CD4-positive, alpha-beta T cell treated with Interleukin-6 at 100 ng/mL for 8 hours (primary cell): ENCODE measurements around the gene NAGPA.
"Not testable (repeated sequence)": the region's sequence is repeated elsewhere in the genome, so short reads cannot be mapped to it uniquely, and the experiment has no call there.

Experiments
- DNase-seq: peaks from one replicate; pipeline ENCODE4 v3.0.0-alpha.2; 2020; ENCODE audit warnings: mixed read lengths, low spot score

Gene NAGPA, protein sequence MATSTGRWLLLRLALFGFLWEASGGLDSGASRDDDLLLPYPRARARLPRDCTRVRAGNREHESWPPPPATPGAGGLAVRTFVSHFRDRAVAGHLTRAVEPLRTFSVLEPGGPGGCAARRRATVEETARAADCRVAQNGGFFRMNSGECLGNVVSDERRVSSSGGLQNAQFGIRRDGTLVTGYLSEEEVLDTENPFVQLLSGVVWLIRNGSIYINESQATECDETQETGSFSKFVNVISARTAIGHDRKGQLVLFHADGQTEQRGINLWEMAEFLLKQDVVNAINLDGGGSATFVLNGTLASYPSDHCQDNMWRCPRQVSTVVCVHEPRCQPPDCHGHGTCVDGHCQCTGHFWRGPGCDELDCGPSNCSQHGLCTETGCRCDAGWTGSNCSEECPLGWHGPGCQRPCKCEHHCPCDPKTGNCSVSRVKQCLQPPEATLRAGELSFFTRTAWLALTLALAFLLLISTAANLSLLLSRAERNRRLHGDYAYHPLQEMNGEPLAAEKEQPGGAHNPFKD

DNA sequence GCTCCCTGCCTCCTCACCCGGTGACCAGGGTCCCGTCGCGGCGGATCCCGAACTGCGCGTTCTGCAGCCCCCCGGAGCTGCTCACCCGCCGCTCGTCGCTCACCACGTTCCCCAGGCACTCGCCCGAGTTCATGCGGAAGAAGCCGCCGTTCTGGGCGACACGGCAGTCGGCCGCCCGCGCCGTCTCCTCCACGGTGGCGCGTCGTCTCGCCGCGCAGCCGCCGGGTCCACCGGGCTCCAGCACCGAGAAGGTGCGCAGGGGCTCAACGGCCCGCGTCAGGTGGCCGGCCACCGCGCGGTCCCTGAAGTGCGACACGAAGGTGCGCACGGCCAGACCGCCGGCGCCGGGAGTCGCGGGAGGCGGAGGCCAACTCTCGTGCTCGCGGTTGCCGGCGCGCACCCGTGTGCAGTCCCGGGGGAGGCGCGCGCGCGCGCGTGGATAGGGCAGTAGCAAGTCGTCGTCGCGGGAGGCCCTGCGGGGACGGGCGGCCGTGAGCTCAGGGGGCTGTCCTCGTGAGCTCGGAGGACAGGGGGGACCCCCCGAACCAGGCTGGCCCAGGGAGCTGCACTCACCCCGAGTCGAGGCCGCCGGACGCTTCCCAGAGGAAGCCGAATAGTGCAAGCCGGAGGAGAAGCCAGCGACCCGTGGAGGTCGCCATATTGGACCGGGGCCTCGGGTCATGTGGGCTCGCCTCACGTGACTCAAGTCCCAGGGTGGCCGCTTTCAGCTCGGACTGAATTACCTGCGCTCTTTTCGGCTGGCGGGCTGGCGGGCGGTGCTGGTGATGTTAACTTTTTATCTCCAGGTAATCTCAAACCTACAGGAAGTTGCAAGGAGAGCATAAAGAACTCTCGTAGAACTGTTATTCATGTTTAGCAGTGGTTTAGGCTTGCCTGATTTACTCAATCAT is at the start of gene NAGPA:
Gene NAGPA, minus strand, starts transcription at position 680 of the 911 bp plus-strand sequence. Its CDS starts 21 bp downstream, at position 659.
- peak; percentile 84 for DNase-seq

DNA sequence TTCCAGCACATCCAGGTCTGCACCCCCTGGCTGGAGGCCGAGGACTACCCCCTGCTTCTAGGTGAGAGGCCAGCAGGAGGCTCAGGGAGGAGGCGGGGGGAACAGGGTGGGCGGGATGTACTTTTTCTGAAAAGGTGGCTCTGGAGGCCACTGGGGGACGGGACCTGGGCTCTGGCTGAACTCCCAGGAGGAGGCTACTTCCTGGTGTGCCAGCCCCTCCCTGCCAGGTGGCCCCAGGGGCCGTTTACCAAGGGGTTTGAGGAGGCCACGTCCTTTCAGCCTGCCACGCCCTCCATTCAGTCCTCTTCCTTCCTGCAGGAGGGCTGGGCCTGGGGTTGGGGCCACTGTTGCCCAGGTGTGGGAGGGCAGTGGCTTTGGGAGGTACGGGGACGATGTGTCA is 47.3 kb upstream of the NAGPA start:
- not testable (repeated sequence) for DNase-seq

DNA sequence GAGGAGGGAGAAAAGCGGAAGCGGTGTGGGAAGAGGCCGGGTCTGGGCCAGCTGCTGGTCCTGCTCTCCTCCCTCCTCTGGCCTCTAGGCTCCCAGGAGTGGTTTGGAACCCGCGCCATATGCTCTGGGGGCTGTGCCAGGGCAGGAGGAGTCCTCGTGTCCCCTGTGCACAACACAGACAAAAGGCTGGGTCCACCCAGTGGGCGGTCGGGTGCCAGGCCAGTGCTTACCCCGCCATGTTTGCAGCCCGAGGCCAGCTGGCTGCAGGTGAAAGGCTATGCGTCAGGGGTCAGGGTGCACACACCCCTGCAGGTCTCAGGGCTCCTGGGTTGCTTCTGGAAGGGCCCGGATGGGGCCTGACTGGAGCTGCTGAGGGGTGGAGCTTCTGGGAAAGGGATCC is 46.7 kb upstream of the NAGPA start:
- not testable (repeated sequence) for DNase-seq

DNA sequence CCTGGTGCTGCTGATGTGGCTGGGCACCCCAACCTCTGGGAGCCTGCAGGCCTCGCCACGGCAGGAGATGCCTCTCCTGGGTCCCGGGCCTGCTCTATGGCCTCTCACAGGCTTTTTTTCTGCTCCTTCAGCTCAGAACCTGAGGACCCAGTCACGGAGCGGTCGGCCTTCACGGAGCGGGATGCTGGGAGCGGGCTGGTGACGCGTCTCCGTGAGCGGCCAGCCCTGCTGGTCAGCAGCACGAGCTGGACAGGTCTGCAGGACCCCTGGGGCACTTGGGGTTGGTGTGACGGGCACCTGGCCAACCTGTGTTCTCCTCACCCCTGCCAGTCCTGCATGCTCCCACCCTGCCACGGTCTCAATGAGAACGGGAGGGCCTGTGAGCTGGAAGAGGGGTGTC is 44.9 kb upstream of the NAGPA start:
- no peak for DNase-seq

DNA sequence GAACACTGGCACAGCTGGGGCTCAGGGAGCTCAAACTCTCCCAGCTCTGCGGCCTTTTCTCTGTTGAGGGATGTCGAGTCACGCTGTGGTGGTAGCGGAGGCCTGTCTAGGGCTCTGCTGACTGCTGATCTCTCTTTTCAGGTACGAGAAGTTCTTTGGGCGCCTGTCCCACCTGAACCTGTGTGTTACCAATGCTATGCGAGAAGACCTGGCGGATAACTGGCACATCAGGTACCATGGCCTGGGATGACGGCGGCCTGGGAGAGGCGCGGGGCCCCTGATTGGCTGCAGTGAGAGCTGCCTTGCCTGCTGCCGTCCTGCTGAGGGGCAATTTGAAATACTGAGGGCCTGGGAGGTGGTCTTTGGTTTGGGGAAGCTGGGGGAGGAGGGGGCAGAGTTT is 43.6 kb upstream of the NAGPA start:
- DNase-seq = no peak

DNA sequence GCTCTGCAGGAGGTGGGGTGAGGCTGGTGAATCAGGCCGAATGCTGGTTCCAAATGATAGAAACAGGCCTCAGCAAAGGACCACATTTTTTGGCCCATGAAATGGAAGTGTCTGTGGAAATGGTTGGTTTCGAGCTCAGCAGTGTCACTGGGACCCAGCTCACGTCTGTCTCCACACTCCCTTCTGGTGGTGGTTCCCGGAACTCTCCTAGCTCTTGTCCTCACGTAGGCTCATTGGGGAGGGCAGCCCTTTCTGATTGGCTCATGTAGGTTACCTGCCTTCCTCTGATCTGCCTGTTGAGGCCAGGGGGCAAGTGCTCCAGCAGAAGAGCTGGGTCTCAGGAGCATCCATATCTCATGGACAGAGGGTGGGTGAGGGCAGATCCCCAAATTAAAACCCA is 41.9 kb upstream of the NAGPA start:
- DNase-seq = no peak

DNA sequence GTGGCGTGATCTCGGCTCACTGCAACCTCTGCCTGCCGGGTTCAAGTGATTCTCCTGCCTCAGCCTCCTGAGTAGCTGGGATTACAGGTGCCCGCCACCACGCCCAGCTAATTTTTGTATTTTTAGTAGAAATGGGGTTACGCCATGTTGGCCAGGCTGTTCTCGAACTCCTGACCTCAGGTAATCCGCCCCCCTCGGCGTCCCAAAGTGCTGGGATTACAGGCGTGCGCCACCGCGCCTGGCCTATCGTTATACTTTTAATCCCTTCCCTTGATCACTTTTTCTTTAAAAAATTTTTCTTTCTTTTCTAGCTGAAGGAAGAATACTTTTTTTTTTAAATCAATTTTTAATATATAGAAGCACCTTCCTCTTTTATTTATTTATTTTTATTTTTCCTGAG is 40.0 kb upstream of the NAGPA start:
- not testable (repeated sequence) for DNase-seq

DNA sequence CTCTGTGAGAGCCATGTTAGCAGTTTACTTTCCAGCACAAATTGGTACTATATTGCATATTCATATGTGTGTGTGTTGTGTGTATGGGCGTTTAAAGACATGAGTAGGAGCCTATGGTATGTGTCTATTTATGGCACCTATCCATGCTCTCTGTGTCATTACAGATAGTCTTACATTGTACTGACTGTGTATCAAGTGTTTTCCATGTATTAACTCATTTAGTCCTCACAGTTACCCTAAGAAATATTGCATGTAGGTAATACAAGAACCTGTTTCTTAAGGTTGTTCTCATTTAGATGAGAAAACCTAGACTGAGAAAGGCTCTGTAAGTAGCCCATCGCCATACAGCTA is 39.5 kb upstream of the NAGPA start:
- DNase-seq = no peak

DNA sequence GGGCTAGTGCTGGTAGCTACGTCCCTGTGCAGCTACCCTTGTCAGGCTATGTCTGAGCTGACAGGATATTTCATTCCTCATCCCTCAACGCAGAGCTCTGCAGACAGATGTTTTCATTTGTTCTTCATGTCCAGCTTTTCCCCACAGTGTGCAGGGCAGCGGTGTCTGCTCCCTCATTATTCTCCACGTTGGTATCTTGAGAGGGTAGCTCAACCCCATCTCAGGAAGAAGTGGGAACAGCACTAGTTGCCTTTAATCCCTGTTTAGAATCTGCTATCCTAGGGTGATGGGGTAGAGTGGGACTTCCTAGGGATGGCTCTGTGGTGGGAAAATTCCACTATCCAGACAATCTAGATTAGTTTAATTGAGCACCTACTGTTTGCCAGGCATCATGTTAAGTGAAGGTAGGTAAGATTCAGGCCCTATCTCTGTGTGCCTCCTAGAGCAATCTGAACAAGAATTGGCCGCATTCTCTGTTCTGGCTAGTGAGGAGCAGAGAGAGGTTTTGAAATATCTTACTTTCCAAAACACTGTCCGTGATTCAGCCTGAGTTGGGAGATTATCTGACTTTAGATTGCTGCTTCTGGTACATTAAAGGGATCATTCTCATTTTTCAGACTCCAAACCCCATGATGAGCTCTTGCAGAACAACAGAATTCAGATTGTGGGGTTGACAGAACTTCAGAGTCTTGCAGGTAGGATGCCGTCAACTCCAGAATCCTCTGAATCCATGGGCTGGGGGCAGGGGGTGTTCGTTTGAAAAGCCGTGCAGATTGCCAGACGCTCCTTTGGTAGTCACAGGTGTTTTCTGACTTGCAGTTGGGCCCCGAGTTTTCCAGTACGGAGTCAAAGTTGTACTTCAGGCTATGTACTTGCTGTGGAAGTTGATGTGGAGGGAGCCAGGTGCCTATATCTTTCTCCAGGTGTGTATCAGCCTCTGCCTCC is 38.9 kb upstream of the NAGPA start:
- no peak for DNase-seq

DNA sequence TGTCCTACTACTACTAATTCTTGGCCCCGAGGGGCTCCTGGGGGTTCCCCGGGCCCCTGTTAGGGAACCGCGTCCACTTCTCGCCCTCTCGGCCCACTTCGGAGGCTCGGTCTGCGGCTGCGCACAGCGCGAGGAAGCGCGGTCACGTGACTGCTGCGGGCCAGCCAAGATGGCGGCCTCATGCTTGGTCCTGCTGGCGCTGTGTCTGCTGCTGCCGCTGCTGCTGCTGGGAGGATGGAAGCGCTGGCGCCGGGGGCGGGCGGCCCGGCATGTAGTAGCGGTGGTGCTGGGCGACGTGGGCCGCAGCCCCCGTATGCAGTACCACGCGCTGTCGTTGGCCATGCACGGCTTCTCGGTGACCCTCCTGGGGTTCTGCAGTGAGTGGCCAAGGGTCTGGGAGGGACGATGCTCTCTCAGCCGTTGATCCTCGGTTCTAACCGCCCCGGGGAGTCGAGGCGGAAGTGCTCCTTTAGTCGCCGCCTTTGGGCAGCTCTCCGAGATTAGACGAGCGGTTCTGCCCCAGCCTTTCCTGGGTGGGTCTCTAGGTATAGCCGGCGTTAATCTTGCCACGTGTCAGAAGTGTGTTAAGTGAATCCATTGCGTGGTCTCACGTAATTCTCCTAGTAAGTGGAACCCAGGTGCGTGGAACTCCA is 38.1 kb upstream of the NAGPA start, which contains the start of gene ALG1:
Gene ALG1, plus strand, starts transcription at position 163 of the 653 bp plus-strand sequence. Its CDS starts 7 bp downstream, at position 170.
- peak; percentile 88 for DNase-seq

DNA sequence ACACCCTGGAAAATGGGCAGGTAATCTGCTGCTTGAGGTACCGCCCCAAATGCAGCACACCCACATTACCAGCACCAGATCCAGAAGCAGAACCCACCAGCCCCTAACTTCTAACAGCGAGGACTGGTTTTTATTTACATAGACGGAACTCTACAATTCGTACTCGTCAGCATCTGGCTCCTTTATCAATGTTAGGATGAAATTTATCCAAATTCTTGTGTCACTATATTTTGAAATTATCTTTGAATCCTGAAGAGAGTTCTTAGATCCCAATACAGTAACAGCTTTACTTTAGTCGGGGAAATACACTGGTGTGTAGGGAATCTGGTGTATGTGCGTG is 37.6 kb upstream of the NAGPA start:
- DNase-seq = no peak

DNA sequence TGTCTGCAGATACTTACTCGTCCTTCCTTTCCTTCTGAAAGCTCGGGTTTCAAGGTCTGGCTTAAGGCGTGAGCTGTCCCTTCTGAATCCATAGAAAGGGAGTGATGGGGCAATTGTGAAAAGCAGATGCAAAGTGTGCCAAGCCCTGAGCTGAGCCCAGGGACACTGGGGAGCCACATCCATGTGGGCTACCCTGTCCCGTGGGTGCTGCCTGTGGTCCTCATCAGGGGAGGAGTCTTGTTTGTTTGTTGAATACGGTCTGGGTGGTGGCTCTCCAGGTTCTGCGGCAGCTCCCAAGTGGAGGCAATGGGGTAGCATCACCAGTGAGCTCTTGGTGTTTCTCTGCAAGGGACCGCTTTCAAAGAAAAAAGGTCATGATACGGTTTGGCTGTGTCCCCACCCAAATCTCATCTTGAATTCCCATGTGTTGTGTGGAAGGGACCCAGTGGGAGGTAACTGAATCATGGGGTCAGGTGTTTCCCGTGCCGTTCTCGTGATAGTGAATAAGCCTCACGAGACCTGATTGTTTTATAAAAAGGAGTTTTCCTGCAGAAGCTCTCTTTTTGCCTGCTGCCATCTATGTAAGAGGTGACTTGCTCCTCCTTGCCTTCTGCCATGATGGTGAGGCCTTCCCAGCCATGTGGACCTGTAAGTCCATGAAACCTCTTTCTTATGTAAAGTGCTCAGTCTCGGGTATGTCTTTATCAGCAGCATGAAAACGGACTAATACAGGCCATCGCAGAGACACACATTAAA is 36.9 kb upstream of the NAGPA start:
- no peak for DNase-seq

DNA sequence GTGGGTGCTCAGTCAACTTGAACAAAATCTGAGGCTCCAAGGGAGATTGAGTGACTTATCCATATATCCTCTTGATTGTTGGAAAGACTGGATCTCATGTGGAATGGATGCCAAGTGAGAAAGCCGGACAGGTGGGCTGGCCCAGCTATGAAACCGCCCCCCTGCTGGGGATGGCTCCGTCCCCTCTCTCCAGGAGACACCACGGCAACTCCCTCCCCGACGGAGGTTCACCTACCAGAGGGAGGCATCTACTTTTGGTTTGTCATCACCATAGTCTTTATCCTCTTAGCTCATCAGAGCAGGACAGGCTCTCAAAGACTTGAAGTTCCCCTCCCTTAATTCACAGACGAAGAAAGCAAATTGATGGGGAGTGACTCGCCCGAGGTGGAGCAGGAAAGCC is 36.1 kb upstream of the NAGPA start:
- DNase-seq = no peak

DNA sequence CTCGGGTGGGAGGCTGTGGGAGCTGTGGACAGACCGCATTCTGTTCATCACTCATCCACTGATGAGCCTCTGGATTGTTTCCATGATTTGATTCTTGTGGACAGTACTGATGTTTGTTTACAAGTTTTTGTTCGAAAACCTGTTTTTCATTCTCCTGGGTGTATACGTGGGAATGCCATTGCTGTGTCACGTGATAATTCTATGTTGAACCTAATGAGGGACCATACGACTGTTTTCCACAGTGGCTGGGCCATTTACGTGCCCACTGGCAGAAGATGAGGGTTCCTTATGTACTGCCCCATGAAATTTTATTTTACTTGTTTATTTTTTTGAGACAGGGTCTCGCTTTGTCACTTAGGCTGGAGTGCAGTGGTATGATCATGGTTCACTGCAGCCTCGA is 35.3 kb upstream of the NAGPA start:
- DNase-seq = no peak

DNA sequence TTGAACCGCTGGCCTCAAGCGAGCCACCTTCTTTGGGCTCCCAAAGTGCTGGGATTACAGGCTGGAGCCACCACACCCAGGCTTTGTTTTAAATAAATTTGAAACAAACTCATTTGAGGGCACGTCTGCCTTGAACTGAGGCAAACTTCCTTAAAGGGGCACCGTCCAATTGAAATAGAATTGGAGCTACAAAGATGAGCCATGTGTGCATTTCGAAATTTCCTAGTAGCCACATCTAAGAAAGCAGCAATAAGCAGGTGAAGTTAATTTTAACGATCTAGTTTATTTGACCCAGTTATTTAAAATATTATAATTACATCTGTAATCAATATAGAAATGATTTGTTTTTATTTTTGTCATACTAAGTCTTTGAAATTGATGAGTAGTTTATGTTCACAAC is 32.8 kb upstream of the NAGPA start:
- DNase-seq = no peak

DNA sequence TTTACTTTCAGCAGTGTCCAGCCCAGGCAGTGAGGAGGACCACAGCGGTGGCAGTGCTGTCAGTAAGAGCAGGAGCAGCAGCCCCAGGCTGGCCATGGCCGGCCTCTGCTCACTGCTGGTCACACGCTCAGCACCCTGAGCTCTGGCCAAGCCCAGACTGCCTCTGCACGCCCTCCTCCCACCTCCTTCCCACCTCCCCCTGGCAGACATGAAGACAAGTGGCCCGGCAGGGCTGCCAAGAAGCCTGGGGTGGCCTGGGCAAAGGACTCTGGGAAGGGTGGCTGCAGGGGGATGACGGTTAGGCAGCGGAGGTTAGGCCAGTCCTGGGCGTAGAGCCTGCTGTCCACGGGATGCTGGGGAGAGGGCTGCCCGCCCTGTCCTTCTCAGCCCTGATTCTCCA is 32.1 kb upstream of the NAGPA start, which contains the start of gene C16orf89:
Gene C16orf89, minus strand, starts transcription at position 144 of the 400 bp plus-strand sequence. Its CDS starts 48 bp downstream, at position 96.
- no peak for DNase-seq

DNA sequence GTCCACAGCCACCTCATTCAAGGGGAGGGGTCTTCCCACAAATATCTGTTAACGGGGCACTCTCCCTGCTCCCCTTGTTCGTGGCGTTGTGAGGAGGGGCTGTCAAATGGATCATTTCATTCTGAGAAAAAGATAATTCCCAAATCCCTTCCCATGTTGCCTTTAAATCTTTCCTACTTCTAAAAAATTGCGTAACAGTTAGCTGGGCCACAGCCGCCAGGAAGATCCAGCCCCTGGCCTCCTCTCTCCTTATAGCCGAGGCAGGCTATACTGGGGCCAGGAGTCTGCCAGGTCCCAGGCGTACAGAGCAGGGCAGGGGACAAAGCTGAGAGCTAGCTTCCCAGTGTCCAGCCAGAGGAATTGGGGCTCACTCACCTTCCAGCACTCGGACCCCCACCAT is 31.6 kb upstream of the NAGPA start:
- no peak for DNase-seq

DNA sequence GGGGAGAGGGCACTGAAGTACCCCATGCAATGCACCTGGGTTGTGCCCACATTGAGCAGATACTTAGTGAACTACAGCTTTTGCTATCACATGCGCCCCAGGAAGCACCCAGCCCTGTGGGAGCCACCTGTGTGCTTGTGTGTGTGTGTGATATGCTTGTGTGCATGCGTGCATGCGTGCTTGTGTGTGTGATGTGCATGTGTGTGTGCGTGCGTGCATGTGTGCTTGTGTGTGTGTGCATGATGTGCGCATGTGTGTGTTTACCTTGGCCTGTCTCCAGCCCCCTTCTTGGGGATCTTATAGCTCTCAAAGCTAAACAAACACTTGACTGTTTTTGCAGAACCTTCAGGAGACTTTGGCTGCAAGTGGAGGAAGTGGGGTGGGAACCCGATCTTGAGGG is 31.2 kb upstream of the NAGPA start:
- DNase-seq = no peak

DNA sequence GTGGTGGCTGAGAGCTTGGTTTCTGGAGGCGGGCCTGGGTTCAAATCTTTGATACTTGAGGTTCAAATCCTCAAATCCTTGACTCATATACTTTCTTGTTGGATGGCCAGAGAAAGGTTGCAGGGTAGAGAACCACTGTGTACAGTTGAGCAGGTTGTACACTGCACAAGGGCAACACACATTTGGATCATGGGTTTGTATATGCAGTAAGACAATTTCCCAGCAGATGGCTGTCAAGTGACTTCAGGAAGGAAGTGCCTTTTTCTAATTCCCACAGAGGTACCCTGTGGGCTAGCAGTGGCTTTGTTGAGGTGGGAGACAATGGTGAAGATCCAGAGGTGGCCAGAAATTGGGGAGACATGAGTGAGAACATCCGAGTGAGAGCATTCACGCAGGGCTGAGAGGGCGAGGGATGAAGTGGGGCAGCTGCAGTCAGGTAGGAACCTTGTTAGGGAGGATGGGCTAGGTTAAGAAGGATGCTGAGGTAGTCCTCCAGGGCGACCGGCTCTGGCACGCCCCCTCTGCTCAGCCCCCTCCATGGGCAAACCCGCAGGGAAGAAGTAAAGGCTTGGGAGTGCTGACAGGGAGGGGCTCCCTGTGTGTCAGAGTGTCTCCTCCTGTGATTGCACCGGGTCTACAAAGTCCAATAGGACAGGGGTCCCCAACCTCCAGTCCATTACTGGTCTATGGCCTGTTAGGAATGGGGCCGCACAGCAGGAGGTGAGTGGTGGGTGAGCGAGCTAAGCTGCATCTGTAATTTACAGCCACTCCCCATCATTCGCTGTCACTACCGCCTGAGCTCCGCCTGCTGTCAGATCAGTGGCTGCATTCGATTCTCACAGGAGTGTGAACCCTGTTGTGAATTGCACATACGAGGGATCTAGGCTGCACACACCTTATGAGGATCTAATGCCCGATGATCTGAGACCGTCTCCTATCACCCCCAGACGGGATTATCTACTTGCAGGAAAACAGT is 29.3 kb upstream of the NAGPA start:
- DNase-seq = no peak
